Measurements from ENCODE around the gene KRT74.

DNA sequence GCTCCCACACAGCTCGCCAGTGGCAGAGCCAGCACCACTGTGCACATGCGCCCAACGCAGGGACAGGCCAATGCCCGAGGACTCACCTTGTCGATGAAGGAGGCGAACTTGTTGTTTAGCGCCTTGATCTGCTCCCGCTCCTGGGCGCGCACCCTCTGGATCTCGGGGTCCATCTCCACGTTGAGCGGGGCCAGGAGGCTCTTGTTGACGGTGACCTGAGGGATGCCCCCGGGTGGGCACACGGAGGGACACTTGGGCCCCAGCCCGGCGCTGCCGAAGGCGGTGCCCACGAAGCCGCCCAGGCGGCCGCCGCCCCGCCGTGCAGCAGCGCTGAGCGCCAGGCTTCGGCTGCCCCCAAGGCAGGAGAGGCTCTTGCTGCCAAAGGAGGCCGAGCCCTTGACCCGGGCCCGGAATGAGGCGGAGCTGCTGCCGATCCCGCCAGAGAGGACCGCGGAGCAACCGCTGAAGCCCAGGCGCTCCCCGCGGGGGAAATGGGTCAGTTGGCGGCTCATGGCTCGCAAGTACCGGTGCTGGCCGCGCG, 27.4 kb upstream of the KRT74 start, which contains the start of gene KRT72:
- TF ChIP-seq CTCF (conservative IDR thresholded peaks at IDR 0.05) (no peak), EZH2 (IDR thresholded peaks at IDR 0.05; ENCODE audit: low read depth) (no peak)

Measured in PC-9 (cell line).